Lower leg skin (tissue), 3 donors: ENCODE measurements around the gene ENPP6.

ENCODE experiments used
- CTCF ChIP-seq, 3 donors: fragments of 450-650 bp; IDR thresholded peaks; one replicate each; pipeline ENCODE4 v1.5.1; 2016; ENCODE audit warnings: antibody characterized with exemption in 3 of 3, mild to moderate bottlenecking in 3 of 3, moderate library complexity in 2 of 3
- POLR2A ChIP-seq, 2 donors: fragments of 450-650 bp; IDR thresholded peaks; one replicate each; pipeline ENCODE4 v1.6.1; 2016 to 2017; ENCODE audit warnings: antibody characterized with exemption in 2 of 2, mild to moderate bottlenecking in 1 of 2, moderate library complexity in 1 of 2

- TF ChIP-seq CTCF (IDR thresholded peaks at IDR 0.05): no peak
- no peak for TF ChIP-seq POLR2A (IDR thresholded peaks at IDR 0.05)
Measured at GRCh38 chr4:184091986-184092385, 125.7 kb downstream of the ENPP6 start.
